Measurements from ENCODE around the gene INTS1. TPM values are rescaled to one million over a fixed set of nuclear protein-coding genes. Genes with fewer than 3 reads are reported as not detected.
A peak's percentile ranks its signal among the peaks of the same experiment; 100 is the strongest.

The INTS1 gene
- total and polyA plus RNA-seq, 7 donors = 16.2 to 78.3 (median 22.9) TPM

GRCh38 chr7:1526271-1526754 lies 22.1 kb upstream of the INTS1 start:
- H3K36me3 ChIP-seq = no peaks in the 10 kb centered on the region
- H3K4me1 ChIP-seq = peaks cover 0 to 9% (median 3%) of the 10 kb centered on the region in 4 donors
- H3K9me3 ChIP-seq = no peaks in the 10 kb centered on the region
- H3K27ac ChIP-seq = no peak overlapping the region
- no peak overlapping the region for H3K4me3 ChIP-seq
- DNase-seq = no peak
- WGBS, 2 donors = 75 to 81% methylated on average over 6 of the region's 6 CpGs
- intact Hi-C loops (cut with DNase I) = no loop called here
- peaks cover 0 to 12% (median 10%) of the 10 kb centered on the region in 3 donors for H3K27me3 ChIP-seq
- TF ChIP-seq CTCF (IDR thresholded peaks at IDR 0.05) (no peak), POLR2AphosphoS5 (IDR thresholded peaks at IDR 0.05) (no peak), POLR2A (IDR thresholded peaks at IDR 0.05) (no peak), EP300 (IDR thresholded peaks at IDR 0.05) (no peak)

- H3K9me3 ChIP-seq = no peaks in the 10 kb centered on the region
These were observed 21.2 kb upstream of the INTS1 start for GRCh38 chr7:1525409-1525808.

GRCh38 chr7:1523844-1524243 lies 19.7 kb upstream of the INTS1 start:
- no peak for DNase-seq
- Histone ChIP-seq H3K27me3 (peaks cover 0 to 12% (median 10%) of the 10 kb centered on the region in 3 donors), H3K36me3 (no peaks in the 10 kb centered on the region), H3K9me3 (no peaks in the 10 kb centered on the region), H3K4me1 (no peaks in the 10 kb centered on the region), H3K27ac (no peak overlapping the region), H3K4me3 (no peak overlapping the region)
- intact Hi-C loops (cut with DNase I) = no loop called here
- no peak for TF ChIP-seq EP300 (IDR thresholded peaks at IDR 0.05)
- no peak for TF ChIP-seq POLR2A (IDR thresholded peaks at IDR 0.05)
- no peak for TF ChIP-seq CTCF (IDR thresholded peaks at IDR 0.05)
- no peak for TF ChIP-seq POLR2AphosphoS5 (IDR thresholded peaks at IDR 0.05)
- WGBS, 2 donors = 14 to 68% methylated on average over 17 of the region's 17 CpGs

More at GRCh38 chr7:1525409-1525808, 21.2 kb upstream of the INTS1 start:
- 94% methylated on average over 6 of the region's 6 CpGs for WGBS, 2 donors
- peaks cover 0 to 12% (median 10%) of the 10 kb centered on the region in 3 donors for H3K27me3 ChIP-seq
- DNase-seq = no peak
- peaks cover 0 to 6% (median 3%) of the 10 kb centered on the region in 4 donors for H3K4me1 ChIP-seq
- intact Hi-C loops (cut with DNase I) = no loop called here
- no peak overlapping the region for H3K27ac ChIP-seq
- no peak overlapping the region for H3K4me3 ChIP-seq
- TF ChIP-seq POLR2AphosphoS5 (IDR thresholded peaks at IDR 0.05) = no peak
- no peak for TF ChIP-seq POLR2A (IDR thresholded peaks at IDR 0.05)
- no peak for TF ChIP-seq CTCF (IDR thresholded peaks at IDR 0.05)
- TF ChIP-seq EP300 (IDR thresholded peaks at IDR 0.05) = no peak
- no peaks in the 10 kb centered on the region for H3K36me3 ChIP-seq

GRCh38 chr7:1523208-1523607 lies 19.0 kb upstream of the INTS1 start:
- 10 to 52% methylated on average over 13 of the region's 13 CpGs for WGBS, 2 donors
- intact Hi-C loops (cut with DNase I) = no loop called here
- TF ChIP-seq CTCF (IDR thresholded peaks at IDR 0.05) = peak in 1 of 4 experiments; percentile 9
- TF ChIP-seq POLR2AphosphoS5 (IDR thresholded peaks at IDR 0.05) = no peak

GRCh38 chr7:1521456-1521855 lies 17.3 kb upstream of the INTS1 start:
- Histone ChIP-seq H3K9me3 (no peaks in the 10 kb centered on the region), H3K4me1 (no peaks in the 10 kb centered on the region), H3K27ac (no peak overlapping the region), H3K27me3 (peaks cover 0 to 15% (median 10%) of the 10 kb centered on the region in 3 donors), H3K36me3 (no peaks in the 10 kb centered on the region), H3K4me3 (no peak overlapping the region)
- no peak for DNase-seq
- intact Hi-C loops (cut with DNase I) = no loop called here
- WGBS, 2 donors = 73 to 86% methylated on average over 11 of the region's 11 CpGs
- TF ChIP-seq POLR2AphosphoS5 (IDR thresholded peaks at IDR 0.05) (no peak), EP300 (IDR thresholded peaks at IDR 0.05) (no peak), POLR2A (IDR thresholded peaks at IDR 0.05) (no peak), CTCF (IDR thresholded peaks at IDR 0.05) (no peak)

More at GRCh38 chr7:1523208-1523607, 19.0 kb upstream of the INTS1 start:
- no peak overlapping the region for H3K27ac ChIP-seq
- H3K4me3 ChIP-seq = no peak overlapping the region
- DNase-seq = no peak
- H3K4me1 ChIP-seq = no peaks in the 10 kb centered on the region
- no peaks in the 10 kb centered on the region for H3K36me3 ChIP-seq
- no peaks in the 10 kb centered on the region for H3K9me3 ChIP-seq
- H3K27me3 ChIP-seq = peaks cover 0 to 12% (median 10%) of the 10 kb centered on the region in 3 donors

Data from sigmoid colon (tissue), 7 donors.